Fibroblast of skin of right quadriceps (primary cell): Measurements from ENCODE around the gene RFPL1.

Experiments used
- DNase-seq: peaks from one replicate; pipeline ENCODE4 v3.0.0-alpha.2; 2013

The RFPL1 gene

DNA sequence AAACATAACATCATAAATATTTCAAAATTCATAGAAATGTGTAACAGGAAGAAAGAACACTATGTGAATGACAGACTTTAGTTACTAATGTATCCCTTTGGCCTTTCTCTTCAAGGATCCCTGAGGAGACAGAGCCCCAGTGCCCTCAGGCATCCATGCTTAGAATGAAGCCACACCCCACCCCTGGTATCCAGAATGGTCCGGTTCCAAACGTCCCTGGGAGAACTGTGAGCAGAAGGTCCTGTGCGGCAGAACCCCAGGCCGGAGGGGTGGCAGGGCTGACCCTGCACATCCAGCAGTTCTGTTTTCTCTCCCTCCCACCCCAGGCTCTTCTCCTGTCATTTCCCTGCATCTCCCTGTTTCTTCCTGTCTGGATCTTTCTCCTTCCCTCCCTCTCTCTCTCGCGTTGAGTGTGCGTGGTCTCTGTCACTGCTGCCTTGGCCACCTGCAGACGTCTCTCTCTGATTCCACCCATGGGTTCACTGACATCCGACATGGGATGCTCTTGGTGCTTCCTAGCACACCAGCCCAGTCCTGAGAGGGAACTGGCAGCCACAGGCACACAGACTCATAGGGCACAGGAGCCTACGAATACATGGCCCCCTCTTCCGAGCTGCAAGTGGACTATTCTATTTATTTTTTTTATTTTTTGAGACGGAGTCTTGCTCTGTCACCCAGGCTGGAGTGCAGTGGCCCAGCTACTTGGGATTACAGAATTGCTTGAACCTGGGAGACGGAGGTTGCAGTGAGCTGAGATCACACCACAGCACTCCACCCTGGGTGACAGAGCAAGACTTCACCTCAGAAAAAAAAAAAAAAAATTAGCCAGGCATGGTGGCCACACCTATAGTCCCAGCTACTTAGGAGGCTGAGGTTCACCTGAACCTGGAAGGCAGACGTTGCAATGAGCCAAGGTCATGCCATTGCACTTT lies 5.7 kb downstream of the RFPL1 start:
- no peak for DNase-seq

DNA sequence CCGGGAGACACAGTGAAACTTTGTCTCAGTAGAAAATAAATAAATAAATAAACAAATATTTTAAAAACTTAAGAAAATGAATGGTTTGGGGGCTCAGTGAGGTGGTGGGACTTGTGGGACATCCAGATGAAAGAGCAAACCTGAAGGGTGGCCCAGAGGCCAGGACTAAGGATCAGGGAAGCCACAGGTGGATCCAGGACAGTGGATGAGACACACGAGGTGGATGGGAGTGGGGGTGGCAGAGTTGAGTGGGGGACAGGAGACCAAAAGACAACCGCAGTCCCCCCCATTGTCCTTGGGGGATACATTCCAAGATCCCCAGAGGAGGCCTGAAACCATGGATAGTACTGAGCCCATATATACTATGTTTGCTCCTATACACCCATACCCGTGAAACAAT lies 7.1 kb downstream of the RFPL1 start:
- DNase-seq: no peak

DNA sequence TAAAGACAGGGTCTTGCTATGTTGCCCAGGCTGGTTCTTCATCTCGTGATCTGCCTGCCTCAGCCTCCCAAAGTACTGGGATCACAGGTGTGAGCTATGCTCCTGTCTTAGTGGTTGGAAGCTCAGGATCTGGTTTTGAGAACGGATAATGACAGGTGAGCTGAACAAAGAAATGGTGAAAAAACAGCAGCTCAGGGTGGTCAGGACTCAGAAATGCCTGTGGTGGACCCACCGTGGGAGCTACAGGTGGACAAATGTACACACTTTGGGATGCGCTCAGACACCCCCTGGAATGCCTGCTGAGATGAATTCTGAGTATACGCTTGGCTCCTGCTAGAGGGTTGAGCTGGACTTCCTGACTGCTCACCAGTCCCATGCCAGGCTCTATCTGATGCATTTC lies 9.5 kb downstream of the RFPL1 start:
- no peak for DNase-seq

DNA sequence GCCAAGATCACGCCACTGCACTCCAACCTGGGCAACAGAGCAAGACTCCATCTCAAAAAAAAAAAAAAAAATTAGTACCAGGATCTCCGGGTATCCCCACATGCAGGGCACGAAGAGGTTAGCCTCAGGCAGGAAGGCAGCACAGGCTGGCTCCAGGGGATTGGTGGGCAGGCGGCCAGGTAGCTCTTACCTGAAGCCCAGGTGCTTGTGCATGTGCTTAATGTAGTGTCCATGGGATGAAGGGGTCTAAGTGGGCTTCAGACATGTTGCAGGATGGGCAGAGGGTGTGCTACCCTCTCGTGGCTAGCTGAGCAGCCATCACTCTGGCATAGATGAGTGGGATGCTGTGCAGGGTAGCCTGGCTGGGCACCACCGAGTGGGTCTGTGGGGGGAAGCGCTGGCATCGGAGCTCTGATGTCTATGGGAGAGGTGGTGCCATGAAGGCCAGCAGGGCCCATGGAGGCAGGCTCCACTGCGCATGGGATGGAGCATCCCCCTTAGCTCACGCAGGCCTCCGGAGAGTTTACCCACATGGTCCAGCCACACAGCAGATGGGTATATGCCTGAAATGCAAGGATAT lies 11.0 kb downstream of the RFPL1 start:
- no peak for DNase-seq

DNA sequence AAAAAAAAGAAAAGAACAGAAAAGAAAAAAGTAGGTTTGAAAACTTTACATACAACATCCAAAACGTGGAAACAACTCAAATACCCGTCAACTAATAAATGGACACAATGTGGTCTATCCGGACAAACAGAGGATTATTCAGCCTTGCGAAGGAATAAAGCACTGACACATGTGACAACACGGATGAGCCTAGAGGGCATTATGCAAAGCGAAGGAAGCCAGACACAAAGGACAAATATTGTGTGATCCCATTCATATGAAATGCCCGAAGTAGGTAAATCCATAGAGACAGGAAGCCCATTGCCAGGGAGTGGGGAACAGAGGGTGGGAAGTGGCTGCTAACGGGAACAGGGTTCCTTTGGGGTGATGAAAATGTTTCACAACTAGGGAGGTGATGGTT lies 11.8 kb downstream of the RFPL1 start:
- DNase-seq: no peak

DNA sequence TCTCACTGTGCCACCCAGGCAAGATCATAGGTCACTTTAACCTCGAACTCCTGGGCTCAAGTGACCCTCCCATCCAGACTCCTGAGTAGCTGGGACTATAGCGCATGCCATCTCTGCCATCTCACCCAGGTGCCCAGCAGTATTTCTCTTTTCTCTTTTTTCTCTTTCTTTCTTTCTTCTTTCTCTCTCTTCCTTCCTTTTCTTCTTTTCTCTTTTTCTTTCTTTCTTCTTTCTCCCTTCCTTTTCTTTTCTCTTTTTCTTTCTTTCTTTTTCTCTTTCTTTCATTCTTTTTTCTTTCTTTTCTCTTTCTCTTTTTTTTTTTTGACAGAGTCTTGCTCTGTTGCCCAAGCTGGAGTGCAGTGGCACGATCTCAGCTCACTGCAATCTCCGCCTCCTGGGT lies 13.5 kb downstream of the RFPL1 start:
- DNase-seq: no peak

DNA sequence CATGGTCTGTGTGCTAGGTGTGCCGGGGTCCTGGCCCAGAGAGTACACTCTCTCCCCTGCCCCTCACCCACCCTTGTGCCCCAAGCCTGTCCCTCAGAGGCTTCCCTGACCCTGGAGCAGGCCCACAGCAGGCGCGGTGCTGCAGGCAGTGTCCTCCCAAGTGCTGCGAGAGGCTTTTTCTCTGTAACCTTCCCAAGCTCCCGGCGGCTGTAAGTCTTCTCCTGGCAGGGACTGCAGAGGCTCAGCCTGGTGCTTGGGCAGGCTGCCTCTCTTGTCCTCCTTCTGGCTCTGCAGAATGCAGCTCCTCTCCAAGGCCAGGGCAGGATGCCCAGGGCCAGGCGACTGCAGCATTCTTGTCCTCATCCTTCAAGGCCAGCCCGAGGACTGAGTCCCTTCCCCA lies 15.9 kb downstream of the RFPL1 start:
- no peak for DNase-seq

DNA sequence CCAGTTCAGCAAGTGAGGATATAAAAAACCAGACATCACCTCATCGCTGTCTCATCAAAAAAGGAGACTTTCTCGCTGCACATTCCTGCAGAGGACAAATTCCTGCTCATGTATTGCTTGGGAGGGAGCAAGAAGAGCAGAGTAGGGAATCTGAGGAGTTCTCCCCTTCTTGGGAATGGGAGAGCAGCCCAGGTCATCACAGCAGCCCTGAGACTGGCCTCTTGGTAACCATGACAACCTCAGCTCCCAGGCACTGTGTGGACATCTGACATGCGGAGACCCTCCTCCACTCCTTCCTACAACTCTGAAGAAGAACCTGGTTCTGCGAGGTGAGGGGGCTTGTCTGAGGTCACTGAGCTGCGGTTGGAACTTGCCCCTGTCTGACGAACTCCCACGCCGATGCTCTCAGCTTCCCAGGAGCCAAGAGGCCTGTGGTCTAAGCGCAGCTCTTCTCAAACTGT lies 17.9 kb downstream of the RFPL1 start:
- DNase-seq: peak; percentile 69

DNA sequence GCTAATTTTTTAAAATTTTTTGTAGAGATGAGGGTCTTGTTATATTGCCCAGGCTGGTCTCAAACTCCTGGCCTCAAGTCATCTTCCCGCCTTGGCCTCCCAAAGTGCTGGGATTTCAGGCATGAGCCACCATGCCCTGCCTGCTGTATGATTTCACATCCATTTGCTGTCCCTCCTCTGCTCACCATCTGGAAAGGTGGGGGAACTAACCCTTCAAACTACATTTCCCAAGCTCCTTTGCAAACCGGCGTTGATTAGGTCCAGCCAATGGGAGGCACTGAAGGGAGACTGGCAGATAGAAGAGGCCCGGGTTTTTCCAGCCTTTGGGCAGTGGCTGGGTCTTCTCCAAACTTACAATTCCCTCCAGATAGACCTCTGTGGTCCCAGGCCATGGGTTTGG lies 19.3 kb downstream of the RFPL1 start:
- DNase-seq: peak; percentile 17

DNA sequence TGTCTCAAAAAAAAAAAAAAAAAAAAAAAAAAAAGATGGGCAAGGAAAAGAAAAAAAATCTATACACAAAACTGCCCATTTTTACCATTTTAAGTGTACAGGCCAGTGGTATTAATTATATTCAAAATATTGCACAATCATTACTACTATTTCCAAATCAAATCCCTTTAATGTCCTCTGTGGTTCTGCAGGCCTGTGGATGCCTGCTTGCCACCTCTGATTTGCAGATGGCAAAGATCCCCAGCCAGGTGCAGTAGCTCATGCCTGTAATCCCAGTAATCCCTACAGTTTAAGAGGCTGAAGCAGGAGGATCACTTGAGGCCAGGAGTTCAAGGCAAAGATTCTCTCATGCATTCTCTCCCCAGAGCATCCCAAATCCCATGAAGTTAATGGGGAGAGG lies 20.2 kb downstream of the RFPL1 start:
- DNase-seq: no peak

DNA sequence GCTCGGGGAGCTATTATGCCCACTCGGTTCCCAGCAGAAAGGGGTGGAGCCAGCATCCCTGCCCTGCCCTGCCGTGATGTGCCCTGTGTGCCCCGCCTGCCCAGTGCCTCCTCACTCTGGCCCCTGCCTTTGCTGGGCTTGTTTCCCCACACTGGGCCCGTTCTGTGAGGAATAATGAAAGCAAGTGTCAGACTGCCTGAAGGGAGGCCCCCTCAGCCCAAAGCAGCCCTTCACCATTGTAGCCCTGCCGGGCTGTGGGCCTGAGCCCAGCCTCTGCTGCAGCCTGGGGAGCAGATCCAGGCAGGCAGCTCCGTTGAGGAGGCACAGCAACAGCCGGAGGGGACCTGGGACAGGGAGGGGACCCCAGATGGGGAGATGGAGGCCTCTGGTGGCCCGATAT lies 21.4 kb downstream of the RFPL1 start:
- DNase-seq: no peak

DNA sequence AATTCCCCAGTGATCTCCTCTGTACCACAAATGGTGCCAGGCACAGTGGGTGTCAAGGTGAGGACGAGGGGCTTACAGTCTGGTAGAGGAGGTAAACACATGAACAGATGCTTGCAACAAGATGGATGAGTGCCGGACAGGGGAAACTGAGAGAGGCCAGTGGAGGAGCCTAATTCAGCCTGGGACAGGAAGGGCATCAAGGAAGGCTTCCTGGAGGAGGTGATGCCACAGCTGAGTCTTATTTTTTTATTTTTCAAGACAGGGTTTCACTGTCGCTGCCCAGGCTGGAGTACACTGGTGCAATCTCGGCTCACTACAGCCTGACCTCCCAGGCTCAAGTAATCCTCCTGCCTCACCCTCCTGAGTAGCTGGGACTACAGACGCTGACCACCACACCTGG lies 22.9 kb downstream of the RFPL1 start:
- DNase-seq: no peak

DNA sequence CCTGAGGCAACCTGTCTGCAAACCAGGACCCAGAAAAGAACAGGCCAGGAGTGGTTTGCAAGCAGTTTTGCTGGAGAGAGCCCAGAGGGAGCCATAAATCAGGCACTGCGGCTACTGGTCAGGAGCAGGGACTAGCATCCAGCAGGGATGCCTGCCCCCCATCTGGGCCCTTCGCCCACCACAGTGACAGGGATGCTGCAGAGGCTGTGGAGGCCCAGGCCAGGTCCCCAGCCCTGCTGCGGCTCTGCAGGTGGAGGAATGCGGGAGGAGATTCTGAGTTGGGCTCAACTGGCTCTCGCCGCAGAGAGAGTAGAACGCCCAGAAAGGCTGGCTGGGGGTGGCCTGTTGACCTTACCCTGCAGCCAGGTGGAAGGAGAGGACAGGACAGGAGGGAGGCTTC lies 25.2 kb downstream of the RFPL1 start:
- DNase-seq: no peak

DNA sequence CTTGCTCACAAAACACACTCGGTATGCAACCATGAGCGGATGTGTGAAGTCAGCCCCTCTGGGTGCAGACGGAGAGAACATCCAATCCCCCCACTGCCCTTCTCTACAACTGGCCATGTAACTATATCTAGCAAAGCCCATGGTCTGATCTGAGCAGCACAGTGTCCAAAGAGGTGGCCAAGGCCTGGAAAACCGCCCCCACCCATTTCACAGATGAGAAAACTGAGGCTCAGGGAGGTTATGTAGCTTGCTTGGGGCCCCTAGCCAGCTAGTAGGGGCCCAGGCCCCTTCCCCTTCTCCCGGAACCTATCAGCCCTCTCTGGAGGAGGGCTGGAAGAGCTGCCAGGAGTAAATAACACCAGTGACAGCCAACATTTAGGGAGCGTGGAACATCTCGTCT lies 26.2 kb downstream of the RFPL1 start:
- DNase-seq: no peak

DNA sequence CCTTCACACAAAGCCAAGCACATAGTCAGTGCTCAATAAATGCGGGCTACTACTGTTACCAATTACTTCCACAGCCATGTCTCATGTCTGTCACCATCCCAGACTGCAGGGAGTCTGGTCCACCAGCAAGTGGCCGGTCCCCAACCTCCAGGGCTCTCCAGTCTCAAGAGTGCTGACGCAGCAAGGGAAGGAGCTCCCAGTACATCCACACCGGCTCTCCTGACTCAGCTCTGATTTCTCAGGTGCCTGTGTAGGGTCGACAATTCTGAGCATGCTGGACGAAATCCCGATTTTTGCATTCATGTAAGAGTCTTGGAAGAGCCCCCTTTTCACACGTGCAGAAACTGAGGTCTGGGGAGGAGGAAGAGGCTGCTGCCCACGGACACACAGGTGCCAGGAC lies 31.4 kb downstream of the RFPL1 start:
- no peak for DNase-seq

DNA sequence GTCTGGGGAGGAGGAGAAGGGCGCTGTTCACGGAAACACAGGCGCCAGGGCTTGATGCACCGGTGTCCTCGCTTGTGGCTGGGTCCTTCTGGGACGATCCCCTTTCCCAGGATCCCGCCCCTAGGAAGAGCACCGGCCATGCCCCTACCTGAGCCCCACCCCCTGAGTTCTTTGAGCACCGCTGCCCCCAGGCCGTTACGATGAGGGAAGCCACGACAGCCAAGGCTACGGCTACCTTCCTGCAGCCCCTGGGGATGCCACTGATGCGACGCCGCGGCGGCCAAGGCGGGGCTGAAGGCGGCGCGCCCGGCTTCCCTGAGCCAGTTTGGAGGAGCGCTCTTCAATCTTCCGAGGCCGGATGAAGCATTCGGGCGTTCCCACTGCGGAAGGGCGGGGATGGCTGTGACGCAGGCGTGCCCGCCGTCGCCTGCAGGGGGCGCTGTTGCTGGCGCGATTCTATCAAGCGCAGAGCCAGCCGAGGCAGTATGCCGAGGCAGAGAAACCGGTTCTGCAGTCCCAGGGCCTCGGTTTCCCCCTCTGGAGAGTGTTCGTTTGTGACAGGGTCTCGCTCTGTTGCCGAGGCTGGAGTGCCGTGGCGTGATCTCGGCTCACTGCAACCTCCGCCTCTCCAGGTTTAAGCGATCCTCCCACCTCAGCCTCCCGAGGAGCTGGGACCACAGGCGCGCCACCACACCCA lies 31.9 kb downstream of the RFPL1 start:
- peak; percentile 42 for DNase-seq

DNA sequence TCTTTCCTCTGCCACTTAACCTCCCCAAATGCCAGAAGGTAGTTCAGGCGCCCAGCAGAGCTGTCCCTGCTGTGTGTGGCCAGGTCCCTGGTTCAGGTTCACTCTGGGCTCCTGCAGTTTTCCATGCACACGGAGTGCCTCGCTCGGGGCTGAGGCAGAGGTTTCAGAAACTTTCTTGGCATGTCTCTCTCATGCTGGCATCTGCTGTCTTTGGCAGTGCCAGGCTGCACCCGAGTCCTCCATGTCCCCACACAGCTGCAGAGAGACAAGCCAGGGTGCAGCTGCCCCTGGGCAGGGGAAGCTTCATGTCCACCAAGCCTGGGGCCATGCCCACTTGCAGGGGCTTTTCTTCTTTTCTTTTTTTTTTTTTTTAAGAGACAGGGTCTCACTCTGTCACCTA lies 34.6 kb downstream of the RFPL1 start:
- no peak for DNase-seq

DNA sequence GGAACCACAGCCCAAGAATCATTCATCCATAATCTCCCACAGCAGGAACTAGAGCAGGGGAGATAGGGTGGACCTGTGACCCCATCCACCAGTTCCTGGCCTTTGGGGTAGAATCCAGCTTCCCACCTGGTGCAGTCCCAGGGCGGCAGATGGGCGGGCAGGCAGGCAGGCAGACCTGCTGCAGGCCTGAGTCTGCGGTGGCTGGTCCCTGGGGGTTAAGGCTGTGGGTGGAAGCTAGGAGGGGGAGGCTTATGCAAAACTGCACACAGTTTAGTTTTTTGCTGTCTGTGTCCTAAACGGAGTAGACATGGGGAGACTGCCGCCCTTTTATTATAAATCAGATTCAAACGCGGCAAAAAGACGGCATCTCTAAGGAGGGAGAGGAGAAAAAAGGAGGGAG lies 37.2 kb downstream of the RFPL1 start:
- no peak for DNase-seq

DNA sequence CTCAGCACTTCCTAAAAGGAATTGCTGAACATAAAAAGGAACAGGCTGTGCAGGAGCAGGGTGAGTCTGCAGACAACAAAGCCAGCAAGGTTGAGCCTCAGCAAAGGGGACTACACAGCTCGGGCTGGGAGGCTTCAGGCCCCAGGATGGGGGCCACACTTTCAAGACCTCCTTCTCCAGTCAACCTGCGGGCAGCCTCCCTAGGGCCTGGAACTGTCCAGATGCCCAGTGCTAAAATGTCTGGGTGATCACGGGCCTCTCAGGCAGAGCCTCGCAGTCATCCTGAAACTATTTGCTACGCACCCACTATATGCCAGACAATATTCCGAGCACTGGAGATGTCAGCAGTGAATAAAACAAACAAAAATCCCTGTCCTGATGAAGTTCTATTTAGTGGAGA lies 37.7 kb downstream of the RFPL1 start:
- DNase-seq: no peak

DNA sequence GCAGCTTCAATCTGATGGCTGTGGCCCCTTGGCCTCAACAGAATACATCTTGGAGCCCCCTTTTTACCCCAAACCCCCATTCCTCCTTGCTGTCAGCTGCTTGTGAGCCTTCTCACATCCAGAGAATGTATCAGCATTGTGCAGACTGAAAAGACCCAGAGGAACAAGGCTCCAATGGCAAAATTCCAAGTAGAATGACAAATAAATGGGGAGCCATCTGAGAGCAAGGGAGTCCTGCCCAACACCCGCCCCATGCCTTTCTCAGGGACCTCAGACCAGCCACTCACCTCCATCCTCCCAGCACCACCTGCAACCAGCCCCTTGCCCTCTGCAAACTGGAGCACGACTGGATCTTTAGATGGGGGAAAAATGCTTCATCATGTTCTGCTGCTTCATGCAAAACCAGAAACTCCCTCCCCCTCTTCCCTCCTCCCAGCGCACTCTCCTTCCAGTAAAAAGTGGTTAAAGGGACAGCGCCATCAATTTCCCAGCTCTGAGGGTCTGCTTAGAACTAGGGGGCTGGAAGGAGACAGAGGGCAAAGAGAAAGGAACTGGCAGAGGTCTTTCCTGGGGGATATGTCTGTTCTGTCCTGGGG lies 39.4 kb downstream of the RFPL1 start:
- DNase-seq: no peak

DNA sequence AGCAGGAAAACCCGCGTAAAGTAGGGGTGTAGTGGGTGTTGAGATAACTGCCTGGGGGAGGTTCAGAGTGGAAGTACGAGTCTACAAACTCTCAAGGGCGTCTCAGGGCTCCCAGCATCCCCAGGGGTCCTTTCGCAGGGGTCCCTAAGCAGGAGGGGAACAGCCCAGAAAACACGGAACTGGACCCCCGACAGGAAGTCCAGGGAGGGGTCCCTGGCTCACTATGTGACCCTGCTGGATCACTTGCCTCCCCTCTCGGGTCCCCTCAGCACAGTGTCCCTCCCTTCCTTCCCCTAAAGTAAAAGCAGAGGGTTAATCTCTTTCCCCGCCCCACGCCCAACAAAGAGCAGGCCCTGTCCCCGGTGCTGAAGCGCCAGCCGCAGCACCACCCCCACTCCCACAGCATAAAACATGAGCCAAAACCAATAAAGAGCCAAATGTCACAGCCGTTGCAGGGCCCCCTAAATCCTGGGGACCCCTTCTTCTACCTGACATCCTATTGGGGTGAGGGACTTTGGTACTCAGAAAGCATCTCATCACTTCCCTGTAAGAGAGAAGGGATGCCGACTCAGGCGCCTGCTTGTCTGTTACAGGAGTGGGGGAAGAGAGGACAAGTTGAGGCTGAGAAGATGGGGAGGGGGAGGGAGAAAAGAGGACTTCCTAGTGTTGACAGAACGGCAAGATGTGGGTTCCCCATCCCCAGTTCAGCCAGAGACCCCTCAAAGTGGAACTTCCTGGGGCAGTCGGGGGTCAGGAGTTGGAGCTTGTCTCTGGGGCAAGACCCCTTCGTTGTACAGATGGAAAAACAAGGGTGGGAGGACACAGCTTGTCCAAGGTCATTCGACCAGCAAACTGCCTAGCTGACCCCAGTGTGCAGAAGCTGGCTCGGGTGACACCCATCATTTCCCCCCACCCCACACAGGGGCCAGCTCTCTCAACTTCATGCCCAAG lies 40.2 kb downstream of the RFPL1 start:
- DNase-seq: no peak
